ENCODE data around the gene STARD10.

Gene STARD10

DNA sequence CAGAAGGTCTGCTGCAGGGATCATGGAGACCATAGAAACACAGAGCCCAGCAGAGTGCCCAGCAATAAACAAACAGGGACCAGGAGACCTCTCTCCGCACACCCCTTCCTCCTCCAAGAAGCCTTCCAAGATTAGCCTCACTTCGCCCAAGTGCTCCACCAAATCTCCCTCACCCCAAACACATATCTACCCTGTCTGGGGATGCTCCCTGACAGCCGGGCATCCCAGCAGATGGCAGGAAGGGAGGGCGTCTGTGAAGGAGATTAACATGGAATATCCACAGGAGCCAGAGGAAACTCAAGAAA, 68.2 kb downstream of the STARD10 start:
- DNase-seq (ENCODE audit: low read depth in 2 of 2): no peak

DNA sequence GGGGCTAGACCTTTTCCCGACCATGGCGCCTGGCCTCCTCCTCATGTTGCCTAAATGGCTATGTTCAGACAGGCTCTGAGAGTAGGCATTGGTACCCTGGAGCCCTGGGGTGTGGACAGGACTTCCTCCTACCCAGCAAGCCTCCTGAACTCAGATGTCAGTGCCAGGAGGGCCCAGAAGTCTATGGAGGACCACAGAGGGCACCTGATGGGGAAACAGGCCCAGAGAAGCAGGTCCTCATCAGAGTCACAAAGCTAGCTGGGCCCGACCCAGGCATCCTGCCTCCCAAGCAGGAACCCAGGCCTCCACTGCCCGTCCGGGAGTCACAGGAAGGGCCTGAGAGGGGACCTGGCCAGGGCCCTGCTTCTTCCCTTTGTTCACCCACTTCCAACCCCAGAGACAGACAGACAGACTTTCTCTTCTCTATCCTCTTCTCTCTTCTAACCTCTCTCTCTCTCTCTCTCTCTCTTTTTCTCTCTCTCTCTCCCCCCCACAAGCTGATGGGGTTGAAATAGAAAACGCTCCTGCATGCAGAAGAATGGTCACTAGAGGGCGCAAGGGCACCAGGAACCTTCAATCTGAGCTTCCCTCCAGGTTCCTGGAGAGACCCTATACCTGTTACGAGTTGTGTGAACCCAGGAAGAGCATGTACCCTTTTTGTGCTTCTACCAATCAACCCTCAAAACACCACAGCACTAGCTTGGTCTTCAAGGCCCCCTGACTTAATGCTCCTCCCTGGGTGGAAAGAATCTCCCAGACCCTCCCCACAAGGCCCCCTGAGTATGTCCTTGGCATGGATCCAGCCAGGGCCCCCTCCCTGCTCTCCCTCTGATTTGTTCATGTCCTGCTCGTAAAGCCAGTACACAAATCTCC, 68.8 kb downstream of the STARD10 start:
- DNase-seq (ENCODE audit: low read depth in 2 of 2): peak; percentile 44 to 54

DNA sequence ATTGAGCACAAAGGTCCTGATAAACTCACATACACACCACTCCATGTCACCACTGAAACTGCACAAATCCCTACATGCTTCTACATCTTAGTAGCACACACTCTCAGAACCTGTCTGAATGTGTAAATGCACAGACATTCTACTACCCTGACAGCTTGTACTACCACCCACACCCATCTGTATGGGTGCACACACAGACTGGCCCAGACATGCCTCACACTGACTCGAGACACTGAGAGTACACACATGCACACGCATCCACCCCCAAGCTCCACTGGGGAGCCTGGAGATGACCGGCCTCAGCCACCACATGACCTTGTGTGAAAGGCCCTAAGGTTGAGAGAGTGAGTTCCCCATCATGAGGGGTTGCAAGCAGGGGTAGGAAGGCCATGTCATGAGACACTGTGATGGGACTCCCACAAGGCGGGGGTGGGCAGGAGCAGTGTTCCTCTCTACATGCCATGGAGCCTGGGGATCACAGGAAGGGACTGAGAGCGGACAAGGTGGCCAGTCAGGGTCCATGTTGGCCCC, 69.8 kb downstream of the STARD10 start:
- DNase-seq (ENCODE audit: low read depth in 2 of 2): no peak

DNA sequence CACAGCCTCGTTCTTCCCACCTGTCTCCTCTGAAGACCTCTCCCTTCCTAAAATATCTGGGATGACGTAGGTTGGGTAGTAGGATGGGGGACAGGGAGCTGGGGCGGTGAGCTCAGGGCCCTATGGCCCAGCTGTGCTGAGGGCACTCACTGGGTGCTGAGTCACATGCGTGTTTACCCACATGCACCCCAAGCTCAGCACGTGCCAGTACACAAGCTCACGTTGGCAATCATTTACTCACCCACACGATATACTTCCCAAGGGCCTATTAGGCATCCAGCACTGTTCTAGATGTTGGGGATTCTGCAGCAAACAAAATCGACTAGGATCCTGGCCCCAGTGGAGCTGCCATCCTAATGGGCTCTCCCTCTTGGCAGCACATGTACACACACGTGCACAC, 70.3 kb downstream of the STARD10 start:
- no peak for DNase-seq (ENCODE audit: low read depth in 2 of 2)

DNA sequence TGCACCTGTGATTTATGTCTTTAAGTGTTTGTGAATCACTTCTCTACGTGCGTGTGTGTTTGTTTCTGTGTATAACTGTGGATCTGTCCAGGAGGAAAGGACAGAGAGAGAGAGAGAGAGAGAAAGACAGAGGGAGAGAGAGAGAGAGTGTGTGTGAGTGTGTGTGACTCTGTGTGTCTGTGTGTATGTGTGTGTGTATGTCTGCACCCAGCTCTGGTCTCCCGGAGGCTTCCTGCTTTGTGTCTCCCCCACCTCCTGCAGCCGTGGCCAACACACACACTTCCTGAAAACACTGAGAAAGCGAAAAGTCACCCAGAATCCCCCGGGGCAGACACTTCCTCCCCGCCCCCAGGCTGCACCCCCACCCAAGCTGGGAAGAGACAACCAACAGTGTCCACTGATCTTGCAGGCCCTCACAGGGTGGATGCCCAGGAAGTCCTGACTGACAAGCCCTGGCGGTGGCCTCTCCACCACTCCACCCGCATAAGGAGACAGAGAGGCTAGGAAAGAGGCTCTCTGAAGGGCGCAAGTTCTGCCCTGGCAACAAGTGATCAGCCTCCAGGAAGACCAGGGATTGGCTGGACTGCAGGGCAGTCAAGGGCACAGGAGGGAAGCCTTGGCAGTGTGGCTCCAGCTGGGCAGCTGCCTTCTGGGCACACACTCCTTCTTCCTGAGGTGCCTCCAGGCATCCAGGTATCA, 71.6 kb downstream of the STARD10 start:
- peak; percentile 66 to 71 for DNase-seq (ENCODE audit: low read depth in 2 of 2)

DNA sequence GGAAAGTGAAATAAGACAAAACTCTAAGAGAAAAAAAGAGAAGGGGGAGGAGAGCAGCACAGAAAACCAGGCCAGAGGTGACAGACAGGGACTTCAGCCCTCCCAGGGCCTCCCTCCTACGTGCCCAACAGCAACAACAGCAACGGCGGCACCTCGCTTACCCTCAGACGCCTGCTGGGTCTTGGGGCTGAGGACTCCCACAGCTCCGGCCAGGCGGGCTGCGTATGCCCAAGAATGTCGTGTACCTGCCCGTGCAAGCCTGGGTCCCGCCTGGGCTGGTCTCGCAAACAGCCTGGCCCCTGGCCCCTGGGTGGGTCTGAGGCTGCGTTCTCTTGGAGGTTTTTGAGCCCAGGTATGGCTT, 72.2 kb downstream of the STARD10 start:
- DNase-seq (ENCODE audit: low read depth in 2 of 2): peak in 1 of 2 donors; percentile 9

GRCh38 chr11:72721276-72721675, 72.6 kb downstream of the STARD10 start:
- DNase-seq (ENCODE audit: low read depth in 2 of 2): no peak

DNA sequence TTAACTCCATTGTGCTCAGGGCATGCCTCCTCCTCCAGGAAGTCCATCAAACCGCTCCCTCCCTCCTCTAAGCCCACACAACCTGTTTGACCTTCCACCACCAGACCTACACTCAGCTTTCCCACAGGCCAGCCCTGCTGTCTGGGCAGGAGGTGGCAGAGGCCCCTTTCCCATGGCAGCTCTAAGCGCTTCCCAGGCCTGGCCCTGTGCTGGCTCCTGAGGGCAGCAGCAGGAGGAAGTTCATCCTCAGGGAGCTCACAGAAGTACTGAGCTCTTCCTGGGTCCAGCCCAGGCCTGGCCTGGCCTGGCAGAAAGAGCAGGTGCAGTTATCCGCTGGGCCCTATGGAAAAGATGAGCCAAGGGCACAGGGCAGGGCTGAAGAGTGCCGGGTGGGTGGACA, 73.1 kb downstream of the STARD10 start:
- no peak for DNase-seq (ENCODE audit: low read depth in 2 of 2)

DNA sequence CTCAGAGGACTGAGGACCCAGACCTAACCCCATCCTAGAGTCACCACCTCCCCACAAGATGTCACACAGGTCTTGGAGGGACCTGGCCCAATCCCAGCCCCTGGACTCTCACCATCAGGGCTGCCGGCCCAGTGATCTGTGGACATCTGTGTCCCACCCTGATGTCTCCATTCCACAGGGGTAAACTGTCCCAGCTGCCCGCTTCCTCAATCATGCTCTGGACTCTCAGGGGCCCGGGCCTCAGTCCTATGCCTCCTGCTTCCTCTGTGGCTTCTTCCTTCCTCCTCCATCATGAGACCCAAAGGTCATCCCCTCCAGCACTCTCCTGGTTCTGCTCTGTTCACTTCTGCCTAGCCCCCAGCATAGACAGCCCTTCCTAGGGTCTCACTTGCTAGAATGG, 73.8 kb downstream of the STARD10 start:
- DNase-seq (ENCODE audit: low read depth in 2 of 2): no peak

GRCh38 chr11:72719551-72719950, 74.3 kb downstream of the STARD10 start:
- no peak for DNase-seq (ENCODE audit: low read depth in 2 of 2)

- DNase-seq (ENCODE audit: low read depth in 2 of 2): no peak
These were observed 74.7 kb downstream of the STARD10 start for GRCh38 chr11:72719144-72719543.

GRCh38 chr11:72718101-72718501, 75.7 kb downstream of the STARD10 start:
- DNase-seq (ENCODE audit: low read depth in 2 of 2): no peak

GRCh38 chr11:72716788-72717435, 76.9 kb downstream of the STARD10 start:
- no peak for DNase-seq (ENCODE audit: low read depth in 2 of 2)

DNA sequence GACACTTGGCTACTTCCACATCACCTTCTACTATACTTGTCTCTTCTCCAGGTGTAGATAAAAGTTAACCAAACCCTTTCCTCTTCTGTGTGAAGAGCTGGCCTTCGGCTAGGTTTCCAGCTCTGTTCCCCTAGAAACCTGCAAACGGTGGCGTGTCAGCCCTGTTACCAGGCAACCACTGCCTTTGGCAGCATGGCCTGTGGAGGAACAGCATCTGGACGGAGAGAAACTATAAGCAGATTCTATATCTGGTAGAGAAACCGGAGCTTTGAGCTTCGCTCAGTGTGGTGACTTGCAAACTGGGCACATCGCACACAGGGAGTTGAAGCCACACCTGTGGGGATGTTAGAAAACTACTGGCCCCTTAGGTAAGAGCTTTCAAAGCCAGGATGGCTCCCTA, 77.6 kb downstream of the STARD10 start:
- no peak for DNase-seq (ENCODE audit: low read depth in 2 of 2)

GRCh38 chr11:72712841-72713240, 81.0 kb downstream of the STARD10 start:
- no peak for DNase-seq (ENCODE audit: low read depth in 2 of 2)

DNA sequence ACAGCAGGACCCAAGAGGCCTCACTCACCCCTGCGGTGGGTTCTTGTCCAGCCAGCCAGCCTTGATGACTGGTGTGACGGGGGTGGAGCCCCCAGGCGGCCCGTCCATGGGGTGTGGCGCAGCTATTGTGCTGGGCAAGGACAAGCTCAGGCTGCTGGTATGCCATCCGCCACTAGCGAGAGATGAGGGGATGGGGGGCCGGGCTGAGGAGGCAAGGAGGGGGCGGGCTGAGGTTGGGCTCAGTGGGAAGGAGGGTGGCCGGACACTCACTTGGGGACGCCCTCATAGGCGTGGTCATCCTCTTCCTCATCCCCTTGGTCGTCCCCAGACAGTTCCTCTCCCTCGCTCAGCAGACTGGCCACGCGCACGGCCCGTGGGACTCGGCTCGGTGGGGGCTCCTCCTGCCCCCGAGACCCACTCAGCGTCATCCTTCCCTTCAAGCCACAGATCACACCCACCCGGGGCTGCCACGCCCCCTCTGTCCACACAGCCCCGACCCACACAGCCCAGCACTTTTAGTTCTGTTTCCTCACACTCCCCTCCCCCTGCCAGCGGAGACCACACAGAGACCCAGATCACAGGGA, 81.6 kb downstream of the STARD10 start:
- DNase-seq (ENCODE audit: low read depth in 2 of 2): no peak

GRCh38 chr11:72711141-72711540, 82.7 kb downstream of the STARD10 start:
- DNase-seq (ENCODE audit: low read depth in 2 of 2): no peak

GRCh38 chr11:72710278-72710677, 83.6 kb downstream of the STARD10 start:
- DNase-seq (ENCODE audit: low read depth in 2 of 2): no peak

GRCh38 chr11:72709478-72710238, 84.2 kb downstream of the STARD10 start:
- no peak for DNase-seq (ENCODE audit: low read depth in 2 of 2)

- no peak for DNase-seq (ENCODE audit: low read depth in 2 of 2)
These were observed 86.8 kb downstream of the STARD10 start for GRCh38 chr11:72707032-72707431.

DNA sequence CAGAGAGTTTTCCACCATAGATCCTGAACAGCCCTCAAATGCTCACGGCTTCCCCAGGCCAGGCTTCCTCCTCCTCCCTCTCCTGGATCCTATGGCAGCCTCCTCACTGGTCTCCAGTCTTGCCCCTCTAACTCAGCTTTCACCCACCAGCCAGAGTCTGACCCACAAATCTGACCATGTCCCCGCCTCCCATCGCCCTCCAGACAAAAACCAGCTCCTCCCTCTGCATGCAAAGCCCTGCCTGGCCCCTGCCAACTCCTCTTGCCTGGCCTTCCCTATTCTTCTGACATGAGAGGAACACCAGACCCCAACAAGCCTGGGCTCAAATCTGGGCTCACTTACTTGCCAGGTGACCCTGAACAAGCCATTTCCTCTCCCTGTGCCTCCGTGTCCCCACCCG, 87.3 kb downstream of the STARD10 start:
- DNase-seq (ENCODE audit: low read depth in 2 of 2): no peak

Data from stimulated activated CD8-positive, alpha-beta memory T cell treated with anti-CD3 and anti-CD28 coated beads, Interleukin-15, amount 100 ng/mL, for 48 hours (primary cell).